ENCODE data around the gene IGF2BP1.

- TF ChIP-seq CTCF (conservative IDR thresholded peaks at IDR 0.05 in 1 of 2, IDR thresholded peaks at IDR 0.05 in 1 of 2; ENCODE audit: extremely low read depth in 1 of 2, insufficient read depth in 1 of 2, low read depth in 1 of 2, low read length in 2 of 2) (no peak), EZH2 (IDR thresholded peaks at IDR 0.05; ENCODE audit: borderline replicate concordance, low read length) (no peak)
Measured at GRCh38 chr17:49029801-49030200, 32.6 kb downstream of the IGF2BP1 start.

Data from mammary epithelial cell (primary cell).